ELF-1 (cell line): Measurements from ENCODE around the gene SMCO4.
"Not testable (repeated sequence)": the region's sequence is repeated elsewhere in the genome, so short reads cannot be mapped to it uniquely, and the experiment has no call there.

ENCODE experiments used
- DNase-seq: peaks from one replicate; pipeline ENCODE4 v3.0.0-alpha.2; 2016; ENCODE audit warnings: low read depth, low spot score

Gene SMCO4

GRCh38 chr11:93543292-93543977 is at the start of gene SMCO4:
TSS of gene SMCO4 (minus strand) at chr11:93543391. CDS start at chr11:93479189, 64,202 bp downstream.
- DNase-seq: peak; percentile 93

GRCh38 chr11:93591247-93591898 is 48.2 kb upstream of the SMCO4 start:
- DNase-seq: no peak

- no peak for DNase-seq
Observed at GRCh38 chr11:93589347-93589746, 46.2 kb upstream of the SMCO4 start.

- DNase-seq: no peak
Observed at GRCh38 chr11:93587858-93588581, 44.8 kb upstream of the SMCO4 start.

- DNase-seq: not testable (repeated sequence)
Observed at GRCh38 chr11:93587425-93587824, 44.2 kb upstream of the SMCO4 start.

- DNase-seq: no peak
Observed at GRCh38 chr11:93585758-93586157, 42.6 kb upstream of the SMCO4 start.

- DNase-seq: no peak
Observed at GRCh38 chr11:93583490-93583889, 40.3 kb upstream of the SMCO4 start.

GRCh38 chr11:93579187-93579751 is 36.1 kb upstream of the SMCO4 start:
- no peak for DNase-seq

GRCh38 chr11:93577286-93577685 is 34.1 kb upstream of the SMCO4 start:
- DNase-seq: no peak

- not testable (repeated sequence) for DNase-seq
Observed at GRCh38 chr11:93576870-93577269, 33.7 kb upstream of the SMCO4 start.

- no peak for DNase-seq
Observed at GRCh38 chr11:93574638-93575220, 31.5 kb upstream of the SMCO4 start.

GRCh38 chr11:93573184-93573583 is 30.0 kb upstream of the SMCO4 start:
- no peak for DNase-seq

- DNase-seq: no peak
Observed at GRCh38 chr11:93572621-93573020, 29.4 kb upstream of the SMCO4 start.

GRCh38 chr11:93572171-93572570 is 29.0 kb upstream of the SMCO4 start:
- DNase-seq: no peak

GRCh38 chr11:93571612-93572011 is 28.4 kb upstream of the SMCO4 start:
- DNase-seq: no peak

GRCh38 chr11:93570759-93571413 is 27.7 kb upstream of the SMCO4 start:
- DNase-seq: no peak

- DNase-seq: no peak
Observed at GRCh38 chr11:93569496-93569895, 26.3 kb upstream of the SMCO4 start.

- DNase-seq: no peak
Observed at GRCh38 chr11:93568726-93569125, 25.5 kb upstream of the SMCO4 start.

GRCh38 chr11:93567401-93567895 is 24.3 kb upstream of the SMCO4 start:
- DNase-seq: no peak

- DNase-seq: no peak
Observed at GRCh38 chr11:93564895-93565294, 21.7 kb upstream of the SMCO4 start.

- no peak for DNase-seq
Observed at GRCh38 chr11:93563857-93564256, 20.7 kb upstream of the SMCO4 start.
